ENCODE results near the gene HDAC4. TPM values are rescaled to one million over a fixed set of nuclear protein-coding genes. Genes with fewer than 3 reads are reported as not detected.
"Not testable (repeated sequence)": the region's sequence is repeated elsewhere in the genome, so short reads cannot be mapped to it uniquely, and the experiment has no call there.

The HDAC4 gene
- total RNA-seq, 1 donor: 20.3 TPM

GRCh38 chr2:239072786-239073185 is 328.0 kb downstream of the HDAC4 start:
- DNase-seq (ENCODE audit: low read depth): no peak
- H3K4me3 ChIP-seq (ENCODE audit: low read depth, low read length): no peak overlapping the region
- no peak for TF ChIP-seq CTCF (IDR thresholded peaks at IDR 0.05; ENCODE audit: insufficient read depth, low read depth, low read length)

- TF ChIP-seq CTCF (IDR thresholded peaks at IDR 0.05; ENCODE audit: insufficient read depth, low read depth, low read length): no peak
- no peak for DNase-seq (ENCODE audit: low read depth)
- H3K4me3 ChIP-seq (ENCODE audit: low read depth, low read length): no peak overlapping the region
These were observed 330.4 kb downstream of the HDAC4 start for GRCh38 chr2:239070466-239070865.

- not testable (repeated sequence) for H3K4me3 ChIP-seq (ENCODE audit: low read depth, low read length); DNase-seq (ENCODE audit: low read depth)
These were observed 331.2 kb downstream of the HDAC4 start for GRCh38 chr2:239069362-239070333.

GRCh38 chr2:239068411-239068810 is 332.4 kb downstream of the HDAC4 start:
- TF ChIP-seq CTCF (IDR thresholded peaks at IDR 0.05; ENCODE audit: insufficient read depth, low read depth, low read length): no peak
- no peak for DNase-seq (ENCODE audit: low read depth)
- no peak overlapping the region for H3K4me3 ChIP-seq (ENCODE audit: low read depth, low read length)

GRCh38 chr2:239067196-239067865 is 333.5 kb downstream of the HDAC4 start:
- H3K4me3 ChIP-seq (ENCODE audit: low read depth, low read length): no peak overlapping the region
- no peak for TF ChIP-seq CTCF (IDR thresholded peaks at IDR 0.05; ENCODE audit: insufficient read depth, low read depth, low read length)
- no peak for DNase-seq (ENCODE audit: low read depth)

- DNase-seq (ENCODE audit: low read depth): no peak
- no peak overlapping the region for H3K4me3 ChIP-seq (ENCODE audit: low read depth, low read length)
- TF ChIP-seq CTCF (IDR thresholded peaks at IDR 0.05; ENCODE audit: insufficient read depth, low read depth, low read length): no peak
These were observed 334.2 kb downstream of the HDAC4 start for GRCh38 chr2:239066597-239066996.

GRCh38 chr2:239065962-239066361 is 334.9 kb downstream of the HDAC4 start:
- no peak overlapping the region for H3K4me3 ChIP-seq (ENCODE audit: low read depth, low read length)
- no peak for TF ChIP-seq CTCF (IDR thresholded peaks at IDR 0.05; ENCODE audit: insufficient read depth, low read depth, low read length)
- no peak for DNase-seq (ENCODE audit: low read depth)

Measured in fibroblast of villous mesenchyme (primary cell).